ENCODE data around the gene KDM4C.

GRCh38 chr9:7153566-7153965 is 395.8 kb downstream of the KDM4C start:
- no peak for TF ChIP-seq EZH2 (IDR thresholded peaks at IDR 0.05; ENCODE audit: borderline replicate concordance, low read depth, low read length, poor library complexity, severe bottlenecking)
- TF ChIP-seq, protein P1, sequence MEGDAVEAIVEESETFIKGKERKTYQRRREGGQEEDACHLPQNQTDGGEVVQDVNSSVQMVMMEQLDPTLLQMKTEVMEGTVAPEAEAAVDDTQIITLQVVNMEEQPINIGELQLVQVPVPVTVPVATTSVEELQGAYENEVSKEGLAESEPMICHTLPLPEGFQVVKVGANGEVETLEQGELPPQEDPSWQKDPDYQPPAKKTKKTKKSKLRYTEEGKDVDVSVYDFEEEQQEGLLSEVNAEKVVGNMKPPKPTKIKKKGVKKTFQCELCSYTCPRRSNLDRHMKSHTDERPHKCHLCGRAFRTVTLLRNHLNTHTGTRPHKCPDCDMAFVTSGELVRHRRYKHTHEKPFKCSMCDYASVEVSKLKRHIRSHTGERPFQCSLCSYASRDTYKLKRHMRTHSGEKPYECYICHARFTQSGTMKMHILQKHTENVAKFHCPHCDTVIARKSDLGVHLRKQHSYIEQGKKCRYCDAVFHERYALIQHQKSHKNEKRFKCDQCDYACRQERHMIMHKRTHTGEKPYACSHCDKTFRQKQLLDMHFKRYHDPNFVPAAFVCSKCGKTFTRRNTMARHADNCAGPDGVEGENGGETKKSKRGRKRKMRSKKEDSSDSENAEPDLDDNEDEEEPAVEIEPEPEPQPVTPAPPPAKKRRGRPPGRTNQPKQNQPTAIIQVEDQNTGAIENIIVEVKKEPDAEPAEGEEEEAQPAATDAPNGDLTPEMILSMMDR (conservative IDR thresholded peaks at IDR 0.05; ENCODE audit: low read depth, low read length) = no peak
